NT2/D1 (cell line): ENCODE measurements around the gene SLC17A5.

Source experiments
- SUZ12 ChIP-seq: IDR thresholded peaks from 2 replicates; pipeline ENCODE4 v1.6.1; 2011; ENCODE audit not compliant: insufficient read length, insufficient read depth; ENCODE audit errors: extremely low read depth
- YY1 ChIP-seq: IDR thresholded peaks from 2 replicates; pipeline ENCODE4 v1.6.1; 2011; ENCODE audit not compliant: insufficient read length, insufficient read depth
- ZNF274 ChIP-seq: IDR thresholded peaks from 2 replicates; pipeline ENCODE4 v1.6.1; 2011; ENCODE audit warnings: mild to moderate bottlenecking, low read depth, low read length

DNA sequence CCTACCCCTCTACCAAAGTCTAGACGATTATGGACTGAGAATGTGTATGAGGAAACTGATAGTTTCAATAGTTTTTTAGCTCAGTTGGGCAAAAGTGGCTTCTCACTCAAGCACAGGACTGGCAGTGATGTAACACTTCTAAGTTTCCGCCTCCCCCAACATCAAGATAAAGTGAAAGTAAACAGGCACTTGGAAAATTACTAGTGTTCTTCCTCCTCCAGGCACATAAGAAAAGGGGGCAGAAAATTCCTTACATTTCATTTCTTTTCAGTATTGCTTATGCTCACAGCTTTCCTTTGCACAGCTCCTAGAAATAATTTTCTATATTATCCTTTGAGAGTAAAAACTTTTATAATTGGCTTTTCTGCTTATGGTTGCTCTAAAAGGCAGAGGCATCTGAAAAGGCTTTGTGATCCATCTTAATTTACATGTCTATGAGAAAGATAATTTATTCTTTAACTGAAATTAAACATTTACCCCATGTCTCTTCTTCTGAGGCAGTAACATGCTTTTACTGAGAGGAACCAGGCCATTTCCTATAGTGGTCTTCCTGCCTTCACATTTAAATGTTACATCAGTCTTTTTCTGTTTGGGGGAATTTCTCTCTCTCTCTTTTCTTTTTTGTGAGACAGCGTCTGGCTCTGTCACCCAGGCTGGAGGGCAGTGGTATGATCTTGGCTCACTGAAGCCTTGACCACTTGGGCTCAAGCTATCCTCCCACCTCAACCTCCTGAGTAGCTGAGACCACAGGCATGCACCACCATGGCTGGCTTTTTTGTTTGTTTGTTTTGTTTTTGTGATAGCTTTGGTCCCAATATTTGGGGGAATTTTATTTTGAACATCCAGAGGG, 68.0 kb downstream of the SLC17A5 start:
- TF ChIP-seq YY1 (no peak), ZNF274 (no peak), SUZ12 (no peak)
